Measurements from ENCODE around the gene GATA3. TPM values are rescaled to one million over a fixed set of nuclear protein-coding genes. Genes with fewer than 3 reads are reported as not detected.

The GATA3 gene
- total RNA-seq, 3 donors from 2014 or later, result 0.47 to 0.87 (median 0.55) TPM

DNA sequence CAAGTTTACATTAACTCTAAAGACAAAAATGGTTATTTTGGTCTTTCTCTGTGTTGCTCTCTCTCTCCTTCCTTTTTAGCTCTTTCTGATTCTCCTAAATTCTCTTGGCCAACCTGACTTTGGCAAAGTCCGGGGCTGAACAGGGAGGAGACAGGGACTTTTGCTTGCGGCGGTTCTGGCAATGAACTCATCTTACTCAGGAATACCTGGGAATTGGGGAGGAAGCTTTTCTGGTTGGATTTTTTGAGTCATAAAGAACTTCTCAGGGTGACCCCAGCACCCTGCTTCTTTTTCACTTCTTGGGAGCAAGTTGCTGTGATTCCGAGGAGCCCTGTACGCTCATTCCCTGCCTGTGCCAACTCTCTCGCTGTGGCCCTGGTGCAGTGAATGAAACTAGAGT lies 16.0 kb downstream of the GATA3 start:
- no peak for DNase-seq
- TF ChIP-seq, protein P1, sequence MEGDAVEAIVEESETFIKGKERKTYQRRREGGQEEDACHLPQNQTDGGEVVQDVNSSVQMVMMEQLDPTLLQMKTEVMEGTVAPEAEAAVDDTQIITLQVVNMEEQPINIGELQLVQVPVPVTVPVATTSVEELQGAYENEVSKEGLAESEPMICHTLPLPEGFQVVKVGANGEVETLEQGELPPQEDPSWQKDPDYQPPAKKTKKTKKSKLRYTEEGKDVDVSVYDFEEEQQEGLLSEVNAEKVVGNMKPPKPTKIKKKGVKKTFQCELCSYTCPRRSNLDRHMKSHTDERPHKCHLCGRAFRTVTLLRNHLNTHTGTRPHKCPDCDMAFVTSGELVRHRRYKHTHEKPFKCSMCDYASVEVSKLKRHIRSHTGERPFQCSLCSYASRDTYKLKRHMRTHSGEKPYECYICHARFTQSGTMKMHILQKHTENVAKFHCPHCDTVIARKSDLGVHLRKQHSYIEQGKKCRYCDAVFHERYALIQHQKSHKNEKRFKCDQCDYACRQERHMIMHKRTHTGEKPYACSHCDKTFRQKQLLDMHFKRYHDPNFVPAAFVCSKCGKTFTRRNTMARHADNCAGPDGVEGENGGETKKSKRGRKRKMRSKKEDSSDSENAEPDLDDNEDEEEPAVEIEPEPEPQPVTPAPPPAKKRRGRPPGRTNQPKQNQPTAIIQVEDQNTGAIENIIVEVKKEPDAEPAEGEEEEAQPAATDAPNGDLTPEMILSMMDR (IDR thresholded peaks at IDR 0.05), result no peak
- intact Hi-C loops (cut with DNase I, micrococcal nuclease), result no loop called here
- Histone ChIP-seq H3K9me3 (no peaks in the 10 kb centered on the region), H3K4me1 (ENCODE audit: low read depth) (no peaks in the 10 kb centered on the region), H3K36me3 (ENCODE audit: low read depth) (no peaks in the 10 kb centered on the region), H3K4me3 (no peak overlapping the region)
- no peak for ATAC-seq

DNA sequence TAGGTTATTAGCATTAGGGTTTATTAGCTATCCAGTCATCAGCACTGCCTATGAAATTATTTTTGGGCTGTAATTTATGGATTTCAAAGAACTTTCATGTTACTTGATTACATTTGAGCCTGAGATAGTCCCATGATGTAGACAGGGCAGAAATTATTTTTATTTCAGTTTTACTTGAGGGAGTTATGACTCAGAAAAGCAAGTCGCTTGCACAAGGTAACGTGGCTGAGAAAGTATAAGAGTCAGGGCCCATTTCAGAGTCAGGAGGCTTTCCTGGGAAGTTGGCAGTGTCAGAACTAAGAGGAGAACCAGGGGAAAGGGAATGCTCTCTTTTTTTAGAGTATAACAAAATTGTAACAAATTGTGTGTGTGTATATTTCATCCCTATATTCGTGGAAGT lies 16.5 kb downstream of the GATA3 start:
- ATAC-seq (no peak), DNase-seq (no peak)
- TF ChIP-seq, protein P1 (IDR thresholded peaks at IDR 0.05), result no peak
- no peak overlapping the region for H3K4me3 ChIP-seq
- no peaks in the 10 kb centered on the region for H3K4me1 ChIP-seq (ENCODE audit: low read depth)
- no peaks in the 10 kb centered on the region for H3K36me3 ChIP-seq (ENCODE audit: low read depth)
- H3K9me3 ChIP-seq, result no peaks in the 10 kb centered on the region
- intact Hi-C loops (cut with DNase I, micrococcal nuclease), result no loop called here

DNA sequence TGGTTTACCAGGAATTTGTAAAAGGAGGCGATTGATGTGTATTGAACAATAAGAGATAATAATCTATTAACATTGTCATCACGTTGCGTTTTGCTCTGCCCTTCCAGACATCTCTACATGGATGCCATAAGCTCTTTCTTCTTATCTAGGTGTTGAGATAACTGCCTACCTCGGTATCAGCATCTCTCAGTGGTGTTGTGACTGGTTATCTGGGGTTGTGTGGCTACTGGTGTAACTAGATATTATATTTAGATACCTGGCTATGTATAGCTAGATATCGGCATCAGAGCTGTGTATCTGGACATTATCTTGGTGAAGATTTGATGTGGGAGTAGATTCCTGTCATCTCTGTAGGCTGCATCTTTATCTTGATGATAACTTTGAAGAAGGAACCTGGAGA lies 17.2 kb downstream of the GATA3 start:
- no peak for ATAC-seq
- no peaks in the 10 kb centered on the region for H3K9me3 ChIP-seq
- H3K4me1 ChIP-seq (ENCODE audit: low read depth), result no peaks in the 10 kb centered on the region
- H3K4me3 ChIP-seq, result no peak overlapping the region
- no peak for DNase-seq
- intact Hi-C loops (cut with DNase I, micrococcal nuclease), result no loop called here
- TF ChIP-seq, protein P1 (IDR thresholded peaks at IDR 0.05), result no peak
- H3K36me3 ChIP-seq (ENCODE audit: low read depth), result no peaks in the 10 kb centered on the region

DNA sequence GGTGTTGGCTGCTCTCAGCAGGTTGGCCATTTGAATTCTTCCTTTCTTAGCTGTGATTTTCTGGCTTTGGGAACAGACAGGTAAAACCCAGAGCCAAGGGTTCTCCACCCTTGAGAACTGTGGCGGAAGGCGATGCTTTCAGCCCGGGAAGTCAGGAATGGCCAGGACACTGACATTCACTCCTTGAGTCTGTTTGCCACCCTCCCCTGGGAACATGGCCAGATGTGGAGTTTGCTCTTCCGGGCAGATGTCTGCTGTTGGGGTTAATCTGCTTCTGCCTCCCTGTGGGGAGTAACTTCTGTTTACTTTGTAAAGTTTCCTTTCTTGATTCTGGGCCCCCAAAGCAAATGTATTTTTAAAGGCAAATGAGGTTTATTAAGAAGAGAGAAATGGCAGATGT lies 17.7 kb downstream of the GATA3 start:
- Histone ChIP-seq H3K4me1 (ENCODE audit: low read depth) (no peaks in the 10 kb centered on the region), H3K4me3 (no peak overlapping the region), H3K36me3 (ENCODE audit: low read depth) (no peaks in the 10 kb centered on the region), H3K9me3 (no peaks in the 10 kb centered on the region)
- DNase-seq (no peak), ATAC-seq (no peak)
- intact Hi-C loops (cut with DNase I, micrococcal nuclease), result no loop called here
- TF ChIP-seq, protein P1 (IDR thresholded peaks at IDR 0.05), result no peak

DNA sequence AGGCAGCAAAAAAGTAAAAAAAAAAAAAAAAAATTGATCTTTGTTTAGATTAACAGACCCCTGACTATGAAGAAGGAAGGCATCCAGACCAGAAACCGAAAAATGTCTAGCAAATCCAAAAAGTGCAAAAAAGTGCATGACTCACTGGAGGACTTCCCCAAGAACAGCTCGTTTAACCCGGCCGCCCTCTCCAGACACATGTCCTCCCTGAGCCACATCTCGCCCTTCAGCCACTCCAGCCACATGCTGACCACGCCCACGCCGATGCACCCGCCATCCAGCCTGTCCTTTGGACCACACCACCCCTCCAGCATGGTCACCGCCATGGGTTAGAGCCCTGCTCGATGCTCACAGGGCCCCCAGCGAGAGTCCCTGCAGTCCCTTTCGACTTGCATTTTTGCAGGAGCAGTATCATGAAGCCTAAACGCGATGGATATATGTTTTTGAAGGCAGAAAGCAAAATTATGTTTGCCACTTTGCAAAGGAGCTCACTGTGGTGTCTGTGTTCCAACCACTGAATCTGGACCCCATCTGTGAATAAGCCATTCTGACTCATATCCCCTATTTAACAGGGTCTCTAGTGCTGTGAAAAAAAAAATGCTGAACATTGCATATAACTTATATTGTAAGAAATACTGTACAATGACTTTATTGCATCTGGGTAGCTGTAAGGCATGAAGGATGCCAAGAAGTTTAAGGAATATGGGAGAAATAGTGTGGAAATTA lies 19.4 kb downstream of the GATA3 start:
- intact Hi-C loops (cut with DNase I, micrococcal nuclease), result no loop called here
- H3K36me3 ChIP-seq (ENCODE audit: low read depth), result no peaks in the 10 kb centered on the region
- no peaks in the 10 kb centered on the region for H3K4me1 ChIP-seq (ENCODE audit: low read depth)
- no peaks in the 10 kb centered on the region for H3K9me3 ChIP-seq
- DNase-seq, result no peak
- TF ChIP-seq, protein P1 (IDR thresholded peaks at IDR 0.05), result no peak
- ATAC-seq, result no peak
- no peak overlapping the region for H3K4me3 ChIP-seq

DNA sequence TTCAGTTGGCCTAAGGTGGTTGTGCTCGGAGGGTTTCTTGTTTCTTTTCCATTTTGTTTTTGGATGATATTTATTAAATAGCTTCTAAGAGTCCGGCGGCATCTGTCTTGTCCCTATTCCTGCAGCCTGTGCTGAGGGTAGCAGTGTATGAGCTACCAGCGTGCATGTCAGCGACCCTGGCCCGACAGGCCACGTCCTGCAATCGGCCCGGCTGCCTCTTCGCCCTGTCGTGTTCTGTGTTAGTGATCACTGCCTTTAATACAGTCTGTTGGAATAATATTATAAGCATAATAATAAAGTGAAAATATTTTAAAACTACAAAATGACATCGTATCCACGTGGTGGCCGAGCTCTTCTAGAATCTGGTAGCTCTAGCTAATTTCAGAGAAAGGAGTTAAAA lies 20.4 kb downstream of the GATA3 start:
- H3K4me3 ChIP-seq, result no peak overlapping the region
- DNase-seq, result no peak
- intact Hi-C loops (cut with DNase I, micrococcal nuclease), result no loop called here
- no peak for ATAC-seq
- no peaks in the 10 kb centered on the region for H3K36me3 ChIP-seq (ENCODE audit: low read depth)
- no peaks in the 10 kb centered on the region for H3K9me3 ChIP-seq
- H3K4me1 ChIP-seq (ENCODE audit: low read depth), result no peaks in the 10 kb centered on the region
- TF ChIP-seq, protein P1 (IDR thresholded peaks at IDR 0.05), result no peak

All from mucosa of descending colon (tissue), 3 donors.